ENCODE results near the gene NR6A1. TPM values are rescaled to one million over a fixed set of nuclear protein-coding genes. Genes with fewer than 3 reads are reported as not detected.

Gene NR6A1
- total RNA-seq, 1 experiment from 2014 or later = 0.91 TPM

GRCh38 chr9:124675261-124676158 is 95.6 kb downstream of the NR6A1 start:
- TF ChIP-seq CTCF (IDR thresholded peaks at IDR 0.05; ENCODE audit: unreplicated experiment) = no peak
- no peak for DNase-seq (ENCODE audit: unreplicated experiment)
- Mint-ChIP-seq H3K9me3 (ENCODE audit: unreplicated experiment) (no peaks in the 10 kb centered on the region), H3K4me1 (ENCODE audit: insufficient read depth, unreplicated experiment) (no peaks in the 10 kb centered on the region), H3K27ac (ENCODE audit: low read depth, unreplicated experiment) (no peak overlapping the region), H3K36me3 (ENCODE audit: insufficient read depth, unreplicated experiment) (peaks cover 7% of the 10 kb centered on the region), H3K27me3 (ENCODE audit: insufficient read depth, unreplicated experiment) (no peaks in the 10 kb centered on the region), H3K4me3 (ENCODE audit: unreplicated experiment) (no peak overlapping the region)
- CTCF ChIA-PET = interaction anchor here (0.9 to 2.6 kb wide), 4 partner anchors 13 to 739 kb away, joined by 3 to 10 read pairs (median 4); no protein-coding TSS in a partner anchor
- POLR2A ChIA-PET = interaction anchor here (0.7 to 2.8 kb wide), 3 partner anchors 14 to 17 kb away, joined by 4 to 13 read pairs (median 5); no protein-coding TSS in a partner anchor
- intact Hi-C loops (cut with micrococcal nuclease) = no loop called here
- no TSS peak for BruUV-seq (replicated peaks)

- ChIA-PET POLR2A (interaction anchor here (2.8 kb wide), 1 partner anchor 14 kb away, joined by 13 read pairs; no protein-coding TSS in a partner anchor), CTCF (interaction anchor here (0.9 to 2.6 kb wide), 3 partner anchors 38 to 738 kb away, joined by 3 to 10 read pairs (median 7); no protein-coding TSS in a partner anchor)
- peaks cover 11% of the 10 kb centered on the region for H3K36me3 Mint-ChIP-seq (ENCODE audit: insufficient read depth, unreplicated experiment)
- no TSS peak for BruUV-seq (replicated peaks)
- intact Hi-C loops (cut with micrococcal nuclease) = no loop called here
- no peak overlapping the region for H3K4me3 Mint-ChIP-seq (ENCODE audit: unreplicated experiment)
- H3K27ac Mint-ChIP-seq (ENCODE audit: low read depth, unreplicated experiment) = no peak overlapping the region
- no peaks in the 10 kb centered on the region for H3K9me3 Mint-ChIP-seq (ENCODE audit: unreplicated experiment)
- H3K4me1 Mint-ChIP-seq (ENCODE audit: insufficient read depth, unreplicated experiment) = no peaks in the 10 kb centered on the region
- DNase-seq (ENCODE audit: unreplicated experiment) = no peak
- H3K27me3 Mint-ChIP-seq (ENCODE audit: insufficient read depth, unreplicated experiment) = no peaks in the 10 kb centered on the region
- no peak for TF ChIP-seq CTCF (IDR thresholded peaks at IDR 0.05; ENCODE audit: unreplicated experiment)
Measured at GRCh38 chr9:124674651-124675050, 96.5 kb downstream of the NR6A1 start.

- H3K4me3 Mint-ChIP-seq (ENCODE audit: unreplicated experiment) = no peak overlapping the region
- peaks cover 14% of the 10 kb centered on the region for H3K36me3 Mint-ChIP-seq (ENCODE audit: insufficient read depth, unreplicated experiment)
- BruUV-seq (replicated peaks) = no TSS peak
- no peaks in the 10 kb centered on the region for H3K27me3 Mint-ChIP-seq (ENCODE audit: insufficient read depth, unreplicated experiment)
- ChIA-PET POLR2A (interaction anchor here (0.7 to 2.8 kb wide), 2 partner anchors 12 to 196 kb away, joined by 5 to 13 read pairs; no protein-coding TSS in a partner anchor), CTCF (interaction anchor here (0.6 to 2.0 kb wide), 3 partner anchors 38 to 122 kb away, joined by 3 to 7 read pairs (median 4); no protein-coding TSS in a partner anchor)
- TF ChIP-seq CTCF (IDR thresholded peaks at IDR 0.05; ENCODE audit: unreplicated experiment) = no peak
- no peak for DNase-seq (ENCODE audit: unreplicated experiment)
- H3K27ac Mint-ChIP-seq (ENCODE audit: low read depth, unreplicated experiment) = no peak overlapping the region
- no peaks in the 10 kb centered on the region for H3K4me1 Mint-ChIP-seq (ENCODE audit: insufficient read depth, unreplicated experiment)
- intact Hi-C loops (cut with micrococcal nuclease) = no loop called here
- no peaks in the 10 kb centered on the region for H3K9me3 Mint-ChIP-seq (ENCODE audit: unreplicated experiment)
Measured at GRCh38 chr9:124673063-124673462, 98.0 kb downstream of the NR6A1 start.

GRCh38 chr9:124671861-124672260 is 99.2 kb downstream of the NR6A1 start:
- no peak for TF ChIP-seq CTCF (IDR thresholded peaks at IDR 0.05; ENCODE audit: unreplicated experiment)
- BruUV-seq (replicated peaks) = no TSS peak
- DNase-seq (ENCODE audit: unreplicated experiment) = no peak
- POLR2A ChIA-PET = interaction anchor here (0.6 to 1.1 kb wide), 2 partner anchors 12 to 27 kb away, joined by 3 to 7 read pairs; no protein-coding TSS in a partner anchor
- no peak overlapping the region for H3K4me3 Mint-ChIP-seq (ENCODE audit: unreplicated experiment)
- no peaks in the 10 kb centered on the region for H3K27me3 Mint-ChIP-seq (ENCODE audit: insufficient read depth, unreplicated experiment)
- CTCF ChIA-PET = no interaction called here
- H3K36me3 Mint-ChIP-seq (ENCODE audit: insufficient read depth, unreplicated experiment) = peaks cover 13% of the 10 kb centered on the region
- no peaks in the 10 kb centered on the region for H3K4me1 Mint-ChIP-seq (ENCODE audit: insufficient read depth, unreplicated experiment)
- H3K9me3 Mint-ChIP-seq (ENCODE audit: unreplicated experiment) = no peaks in the 10 kb centered on the region
- intact Hi-C loops (cut with micrococcal nuclease) = no loop called here
- no peak overlapping the region for H3K27ac Mint-ChIP-seq (ENCODE audit: low read depth, unreplicated experiment)
